ENCODE data around the gene NEUROD1. TPM values are rescaled to one million over a fixed set of nuclear protein-coding genes. Genes with fewer than 3 reads are reported as not detected.

Gene NEUROD1
- total RNA-seq, 2 donors from 2014 or later = 2.6 TPM

DNA sequence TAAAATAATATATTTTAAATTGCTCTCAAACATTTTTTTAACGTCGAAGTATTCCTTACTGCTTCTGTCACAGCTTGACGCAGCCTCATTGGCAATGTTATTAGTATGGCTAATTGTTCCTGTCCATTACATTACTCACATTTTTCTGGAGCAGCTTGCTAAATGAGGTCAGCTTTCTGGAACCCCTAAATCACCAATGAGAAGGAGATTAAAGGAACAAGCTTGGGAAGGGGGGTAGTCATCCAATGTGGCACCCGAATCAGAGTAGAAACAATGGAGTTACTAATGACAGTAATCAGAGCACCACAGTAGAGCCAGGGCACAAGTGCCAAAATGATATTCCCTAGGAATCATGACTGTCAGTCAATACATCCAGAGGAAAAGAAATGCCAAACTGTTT lies 5.1 kb downstream of the NEUROD1 start:
- H3K4me1 ChIP-seq = peaks cover 1% of the 10 kb centered on the region
- intact Hi-C loops (cut with DNase I) = no loop called here
- H3K27ac ChIP-seq = no peak overlapping the region
- no peak for TF ChIP-seq POLR2A (IDR thresholded peaks at IDR 0.05)
- TF ChIP-seq, protein P1, sequence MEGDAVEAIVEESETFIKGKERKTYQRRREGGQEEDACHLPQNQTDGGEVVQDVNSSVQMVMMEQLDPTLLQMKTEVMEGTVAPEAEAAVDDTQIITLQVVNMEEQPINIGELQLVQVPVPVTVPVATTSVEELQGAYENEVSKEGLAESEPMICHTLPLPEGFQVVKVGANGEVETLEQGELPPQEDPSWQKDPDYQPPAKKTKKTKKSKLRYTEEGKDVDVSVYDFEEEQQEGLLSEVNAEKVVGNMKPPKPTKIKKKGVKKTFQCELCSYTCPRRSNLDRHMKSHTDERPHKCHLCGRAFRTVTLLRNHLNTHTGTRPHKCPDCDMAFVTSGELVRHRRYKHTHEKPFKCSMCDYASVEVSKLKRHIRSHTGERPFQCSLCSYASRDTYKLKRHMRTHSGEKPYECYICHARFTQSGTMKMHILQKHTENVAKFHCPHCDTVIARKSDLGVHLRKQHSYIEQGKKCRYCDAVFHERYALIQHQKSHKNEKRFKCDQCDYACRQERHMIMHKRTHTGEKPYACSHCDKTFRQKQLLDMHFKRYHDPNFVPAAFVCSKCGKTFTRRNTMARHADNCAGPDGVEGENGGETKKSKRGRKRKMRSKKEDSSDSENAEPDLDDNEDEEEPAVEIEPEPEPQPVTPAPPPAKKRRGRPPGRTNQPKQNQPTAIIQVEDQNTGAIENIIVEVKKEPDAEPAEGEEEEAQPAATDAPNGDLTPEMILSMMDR (IDR thresholded peaks at IDR 0.05) = no peak
- ATAC-seq (no peak), DNase-seq (no peak)
- WGBS, 2 donors = 24 to 25% methylated on average over 4 of the region's 4 CpGs
- H3K9me3 ChIP-seq = no peaks in the 10 kb centered on the region
- no peaks in the 10 kb centered on the region for H3K36me3 ChIP-seq (replicated peaks in 1 of 2; ENCODE audit: insufficient read depth in 1 of 2, low read depth in 2 of 2)
- H3K27me3 ChIP-seq = peaks cover 0 to 17% of the 10 kb centered on the region in 2 donors
- H3K4me3 ChIP-seq = no peak overlapping the region

DNA sequence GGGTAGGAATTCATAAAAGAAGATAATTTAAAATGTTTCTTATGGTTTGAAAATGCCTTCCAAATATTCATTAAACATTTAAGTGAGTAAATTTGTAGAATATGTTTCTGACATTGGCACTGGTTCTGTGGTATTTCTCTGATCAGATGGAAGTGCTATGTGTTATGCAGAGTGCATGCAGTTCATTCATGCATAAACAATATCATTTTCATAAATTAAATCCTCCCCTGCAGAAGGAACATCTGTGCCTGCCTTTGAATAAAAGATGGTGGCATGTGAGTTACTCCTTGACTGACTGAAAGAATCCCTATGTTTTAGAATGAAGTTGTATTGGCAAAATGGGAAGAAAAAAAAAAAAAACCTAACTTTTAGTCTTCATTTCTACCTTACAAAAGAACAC lies 5.9 kb downstream of the NEUROD1 start:
- Histone ChIP-seq H3K4me1 (no peaks in the 10 kb centered on the region), H3K9me3 (no peaks in the 10 kb centered on the region), H3K27ac (no peak overlapping the region), H3K36me3 (replicated peaks in 1 of 2; ENCODE audit: insufficient read depth in 1 of 2, low read depth in 2 of 2) (no peaks in the 10 kb centered on the region), H3K4me3 (no peak overlapping the region), H3K27me3 (peaks cover 0 to 14% of the 10 kb centered on the region in 2 donors)
- no peak for TF ChIP-seq POLR2A (IDR thresholded peaks at IDR 0.05)
- TF ChIP-seq, protein P1 (IDR thresholded peaks at IDR 0.05) = no peak
- DNase-seq (no peak), ATAC-seq (no peak)
- intact Hi-C loops (cut with DNase I) = no loop called here

DNA sequence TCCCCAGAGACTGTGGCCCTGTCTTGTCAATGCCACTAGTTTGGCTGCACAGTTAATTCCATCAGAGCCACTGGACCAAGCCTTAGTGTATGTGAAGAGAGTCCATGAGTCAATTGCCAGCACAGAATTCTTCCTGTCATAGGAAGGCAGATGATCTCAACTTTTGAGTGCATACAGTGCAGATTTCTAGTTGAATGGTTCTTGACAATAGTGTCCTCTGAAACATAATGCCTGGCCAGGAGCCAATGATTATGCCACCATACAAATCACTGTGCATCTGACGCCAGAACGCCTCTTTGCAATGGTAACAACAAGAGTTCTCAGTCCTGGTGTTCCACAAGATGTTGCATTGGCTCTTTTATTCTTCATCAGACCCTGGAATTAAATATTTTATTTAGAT lies 7.1 kb downstream of the NEUROD1 start:
- no peak overlapping the region for H3K27ac ChIP-seq
- 53 to 62% methylated on average over 2 of the region's 2 CpGs for WGBS, 2 donors
- H3K4me3 ChIP-seq = no peak overlapping the region
- no peaks in the 10 kb centered on the region for H3K4me1 ChIP-seq
- no peaks in the 10 kb centered on the region for H3K36me3 ChIP-seq (replicated peaks in 1 of 2; ENCODE audit: insufficient read depth in 1 of 2, low read depth in 2 of 2)
- ATAC-seq (no peak), DNase-seq (no peak)
- peaks cover 0 to 4% of the 10 kb centered on the region in 2 donors for H3K27me3 ChIP-seq
- TF ChIP-seq, protein P1 (IDR thresholded peaks at IDR 0.05) = no peak
- TF ChIP-seq POLR2A (IDR thresholded peaks at IDR 0.05) = no peak
- H3K9me3 ChIP-seq = no peaks in the 10 kb centered on the region
- intact Hi-C loops (cut with DNase I) = no loop called here

DNA sequence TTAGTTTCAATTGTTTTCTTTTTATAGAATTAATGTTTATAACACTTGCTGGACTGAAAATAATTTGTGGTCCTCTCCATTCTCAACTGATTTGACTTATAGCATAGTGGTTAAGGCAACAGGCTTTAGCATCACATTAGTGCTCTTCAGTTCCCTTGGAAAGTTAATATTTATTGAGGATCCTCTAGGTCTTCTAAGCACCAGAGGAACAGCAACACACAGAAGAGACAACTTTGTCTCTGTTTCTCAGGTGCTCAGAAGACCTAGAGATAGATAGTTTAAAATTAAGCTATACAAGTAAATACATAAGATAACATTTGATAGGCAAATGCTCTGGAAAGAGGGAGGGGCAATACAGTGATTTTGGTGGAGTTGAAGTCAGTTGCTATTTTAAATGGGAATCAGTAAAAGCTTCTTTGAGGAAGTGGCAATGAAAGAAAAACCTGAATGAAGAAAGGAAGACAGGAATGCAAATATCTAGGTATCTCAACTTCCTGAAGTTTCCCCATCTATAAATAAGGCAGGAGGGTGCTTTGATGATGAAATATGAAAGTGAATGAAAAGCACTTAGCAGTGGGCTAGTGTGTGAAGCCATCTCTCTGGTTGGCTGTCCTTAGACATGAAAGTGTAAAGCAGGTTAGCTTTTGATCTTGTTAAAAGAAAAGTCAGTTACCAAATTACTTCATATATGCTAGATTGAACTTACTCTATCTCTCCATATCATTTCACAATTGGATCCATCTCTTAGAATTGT lies 7.9 kb downstream of the NEUROD1 start:
- Histone ChIP-seq H3K4me1 (no peaks in the 10 kb centered on the region), H3K9me3 (no peaks in the 10 kb centered on the region), H3K27ac (no peak overlapping the region), H3K27me3 (no peaks in the 10 kb centered on the region), H3K4me3 (no peak overlapping the region), H3K36me3 (replicated peaks in 1 of 2; ENCODE audit: insufficient read depth in 1 of 2, low read depth in 2 of 2) (no peaks in the 10 kb centered on the region)
- ATAC-seq (no peak), DNase-seq (no peak)
- intact Hi-C loops (cut with DNase I) = no loop called here
- no peak for TF ChIP-seq POLR2A (IDR thresholded peaks at IDR 0.05)
- TF ChIP-seq, protein P1 (IDR thresholded peaks at IDR 0.05) = no peak

DNA sequence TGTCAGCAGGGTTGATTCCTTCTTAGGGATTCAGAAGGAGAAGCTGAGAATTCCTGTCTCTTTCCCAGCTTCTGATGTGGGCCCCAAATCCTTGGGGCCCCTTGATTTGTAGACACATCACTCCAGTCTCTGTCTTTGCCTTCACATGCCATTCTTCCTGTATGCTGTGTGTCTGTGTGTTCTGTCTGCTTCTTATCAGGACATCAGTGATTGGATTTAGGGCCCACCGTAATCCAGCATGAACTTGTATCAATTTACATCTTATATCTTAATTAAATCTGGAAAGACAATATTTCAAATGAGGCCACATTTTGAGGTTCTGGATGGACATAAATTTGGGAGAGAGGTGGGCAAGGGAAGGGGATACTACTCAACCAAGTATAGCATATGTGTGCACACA lies 9.7 kb downstream of the NEUROD1 start:
- DNase-seq = no peak
- ATAC-seq = no peak
- no peak overlapping the region for H3K27ac ChIP-seq
- TF ChIP-seq POLR2A (IDR thresholded peaks at IDR 0.05) = no peak
- TF ChIP-seq, protein P1 (IDR thresholded peaks at IDR 0.05) = no peak
- H3K4me3 ChIP-seq = no peak overlapping the region
- intact Hi-C loops (cut with DNase I) = no loop called here
- no peaks in the 10 kb centered on the region for H3K4me1 ChIP-seq
- WGBS, 2 donors = 77 to 90% methylated on average over 1 of the region's 1 CpG
- peaks cover 0 to 7% (median 0%) of the 10 kb centered on the region in 3 donors for H3K9me3 ChIP-seq
- no peaks in the 10 kb centered on the region for H3K36me3 ChIP-seq (replicated peaks in 1 of 2; ENCODE audit: insufficient read depth in 1 of 2, low read depth in 2 of 2)
- H3K27me3 ChIP-seq = no peaks in the 10 kb centered on the region
